Hindlimb muscle (tissue), 1 donor: ENCODE measurements around the gene NPR1. TPM values are rescaled to one million over a fixed set of nuclear protein-coding genes. Genes with fewer than 3 reads are reported as not detected.
"Not testable (repeated sequence)": the region's sequence is repeated elsewhere in the genome, so short reads cannot be mapped to it uniquely, and the experiment has no call there.

ENCODE experiments used
- DNase-seq: peaks from one replicate; pipeline ENCODE4 v3.0.0-alpha.2; 2013
- polyA plus RNA-seq: library from polyadenylated mRNA; unstranded; fragments of 120-200 nt; gene quantifications from one replicate; pipeline ENCODE4 v1.2.1, GENCODE V29; 2013; ENCODE audit not compliant: insufficient read length

The NPR1 gene
- polyA plus RNA-seq, 1 donor, result 17.2 TPM

DNA sequence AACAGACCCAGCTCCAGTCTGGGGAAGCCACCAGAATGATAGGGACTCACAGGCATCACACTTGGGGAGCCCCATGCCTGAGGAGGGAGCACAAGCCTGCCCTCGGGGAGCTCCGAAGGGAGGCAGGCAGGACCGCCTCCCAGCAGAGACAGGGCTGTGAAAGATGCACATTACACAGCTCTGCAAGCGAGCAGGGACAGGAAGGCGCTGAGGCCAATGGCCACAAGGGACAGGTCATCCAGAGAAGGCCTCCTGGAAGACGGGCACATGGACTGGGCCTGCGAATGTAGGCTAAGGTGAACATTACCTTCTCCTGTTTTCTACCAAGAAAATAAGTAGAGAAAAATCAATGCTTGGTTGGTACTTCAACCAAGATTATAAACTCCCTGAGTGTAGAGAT, 4.2 kb downstream of the NPR1 start:
- DNase-seq, result no peak

DNA sequence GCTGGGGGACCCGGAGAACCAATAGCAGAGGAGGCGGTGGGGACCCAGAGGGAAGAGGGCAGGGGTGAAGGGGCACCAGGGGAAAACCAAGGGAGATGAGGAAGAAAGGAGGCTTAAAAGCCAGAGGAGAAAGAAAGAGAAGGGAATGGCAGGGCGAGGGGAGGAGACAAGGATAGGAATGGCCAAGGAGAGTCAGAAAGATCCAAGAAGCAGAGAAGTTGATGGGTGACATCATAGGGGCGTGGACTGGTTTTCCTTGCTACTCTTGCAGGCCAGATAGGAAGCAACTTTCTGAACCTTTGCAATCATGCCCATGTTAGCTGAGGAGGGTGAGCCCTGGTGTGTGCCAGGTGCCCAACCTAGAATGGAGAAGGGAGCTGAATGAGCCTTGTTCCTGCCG, 5.4 kb downstream of the NPR1 start:
- DNase-seq, result no peak

DNA sequence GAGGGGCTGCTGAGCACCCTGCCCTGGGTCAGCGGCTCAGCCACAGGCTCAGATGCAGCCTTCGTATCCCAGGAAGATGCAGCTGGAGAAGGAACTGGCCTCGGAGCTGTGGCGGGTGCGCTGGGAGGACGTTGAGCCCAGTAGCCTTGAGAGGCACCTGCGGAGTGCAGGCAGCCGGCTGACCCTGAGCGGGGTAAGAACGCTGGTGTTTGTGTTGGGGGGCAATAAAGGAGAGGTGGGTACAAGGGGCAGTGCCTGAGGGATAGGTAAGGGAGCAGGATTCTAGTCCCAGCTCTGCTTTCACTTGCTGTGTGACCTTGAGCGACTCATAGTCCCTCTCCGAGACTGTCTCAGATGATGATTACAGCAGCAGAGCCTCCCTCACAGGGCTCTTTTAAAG, 6.4 kb downstream of the NPR1 start:
- DNase-seq, result no peak

DNA sequence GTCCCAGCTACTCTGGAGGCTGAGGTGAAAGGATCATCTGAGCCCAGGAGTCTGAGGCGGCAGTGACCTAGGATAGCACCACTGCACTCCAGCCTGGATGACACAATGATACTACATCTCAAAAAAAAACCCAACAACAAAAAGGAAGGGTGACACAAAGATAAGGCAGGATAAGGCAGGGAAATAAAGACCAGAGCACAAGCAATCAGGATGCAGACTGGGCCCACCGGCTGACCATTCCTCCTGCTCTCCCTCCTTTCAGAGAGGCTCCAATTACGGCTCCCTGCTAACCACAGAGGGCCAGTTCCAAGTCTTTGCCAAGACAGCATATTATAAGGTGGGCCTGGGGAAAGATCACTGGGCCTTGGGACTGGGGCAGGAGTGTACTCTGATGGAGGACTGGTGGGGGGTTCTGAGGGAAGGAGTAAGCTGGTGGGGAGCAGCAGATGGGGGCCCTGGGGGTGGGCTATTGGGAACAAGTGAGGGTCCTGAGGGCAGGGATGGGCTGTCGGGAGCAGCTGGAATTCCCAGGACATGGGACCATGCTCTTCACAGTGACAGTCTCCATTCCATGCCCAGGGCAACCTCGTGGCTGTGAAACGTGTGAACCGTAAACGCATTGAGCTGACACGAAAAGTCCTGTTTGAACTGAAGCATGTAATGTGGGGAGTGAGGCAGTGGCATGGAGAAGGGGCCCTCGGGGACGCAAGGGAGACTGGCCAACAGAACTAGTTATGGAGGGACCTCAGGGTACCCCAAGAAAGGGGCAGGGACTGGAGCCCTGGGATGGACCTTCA, 7.3 kb downstream of the NPR1 start:
- DNase-seq, result no peak

DNA sequence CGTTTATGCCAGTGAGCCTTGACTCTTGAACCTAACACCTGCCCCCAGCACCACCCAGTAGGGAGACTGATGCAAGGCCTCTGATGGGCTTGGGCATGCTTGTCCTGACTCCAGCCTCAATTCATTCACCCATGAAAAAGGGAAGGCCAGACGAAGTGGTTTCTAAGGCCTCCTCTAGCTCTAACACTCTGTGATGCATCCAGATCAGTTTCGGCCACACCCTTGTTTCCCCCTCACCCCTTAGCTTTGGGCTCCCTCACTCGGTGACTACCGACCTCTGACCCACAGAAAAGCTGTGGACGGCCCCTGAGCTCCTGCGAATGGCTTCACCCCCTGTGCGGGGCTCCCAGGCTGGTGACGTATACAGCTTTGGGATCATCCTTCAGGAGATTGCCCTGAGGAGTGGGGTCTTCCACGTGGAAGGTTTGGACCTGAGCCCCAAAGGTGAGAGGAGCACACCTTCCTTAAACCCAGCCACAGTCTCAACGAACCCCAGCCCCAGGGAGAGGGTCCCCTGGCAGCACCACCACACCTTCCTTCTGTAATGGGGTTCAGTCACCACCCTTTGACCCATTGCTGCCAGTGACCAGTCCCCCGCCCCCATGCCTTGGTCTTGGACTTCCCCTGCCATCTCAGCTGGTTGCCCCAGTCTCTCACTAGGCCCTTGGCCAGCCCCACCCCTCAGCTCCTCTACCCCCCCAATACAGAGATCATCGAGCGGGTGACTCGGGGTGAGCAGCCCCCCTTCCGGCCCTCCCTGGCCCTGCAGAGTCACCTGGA, 9.0 kb downstream of the NPR1 start:
- DNase-seq, result no peak

DNA sequence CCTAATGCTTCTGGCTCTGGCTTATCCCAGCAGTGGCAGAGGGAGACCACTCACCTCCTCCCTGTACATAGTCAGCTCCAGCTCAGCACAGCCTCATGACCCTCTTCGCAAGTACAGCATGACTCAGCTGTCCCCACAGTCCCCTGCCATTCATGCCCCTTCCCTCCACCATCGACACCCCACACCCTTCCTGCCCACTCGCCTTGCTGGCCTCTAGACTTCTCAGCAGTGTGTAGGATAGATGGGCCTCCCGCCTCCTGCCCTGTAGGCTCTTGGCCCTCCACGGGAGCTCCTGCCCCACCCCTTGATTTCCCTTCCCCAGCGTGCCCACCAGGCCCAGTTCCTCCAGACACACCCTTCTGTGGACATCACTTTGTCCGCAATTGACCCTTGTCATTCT, 9.8 kb downstream of the NPR1 start:
- no peak for DNase-seq

DNA sequence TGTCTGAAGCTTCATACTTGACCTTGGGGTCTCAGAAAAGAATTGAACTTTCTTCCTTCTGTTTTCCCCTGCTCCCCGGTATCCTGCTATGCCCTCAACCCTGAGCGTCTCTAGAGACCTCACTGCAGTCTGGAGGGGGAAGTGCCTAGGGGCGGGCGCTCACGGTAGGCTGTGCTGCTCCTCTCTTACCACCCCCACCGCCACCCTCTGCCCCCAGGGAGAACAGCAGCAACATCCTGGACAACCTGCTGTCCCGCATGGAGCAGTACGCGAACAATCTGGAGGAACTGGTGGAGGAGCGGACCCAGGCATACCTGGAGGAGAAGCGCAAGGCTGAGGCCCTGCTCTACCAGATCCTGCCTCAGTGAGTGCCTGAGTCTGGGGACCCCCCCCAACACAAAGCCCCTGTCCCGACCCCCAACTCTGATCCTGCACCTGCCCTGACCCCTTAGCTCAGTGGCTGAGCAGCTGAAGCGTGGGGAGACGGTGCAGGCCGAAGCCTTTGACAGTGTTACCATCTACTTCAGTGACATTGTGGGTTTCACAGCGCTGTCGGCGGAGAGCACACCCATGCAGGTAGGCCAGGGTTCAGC, 10.3 kb downstream of the NPR1 start:
- DNase-seq, result no peak

DNA sequence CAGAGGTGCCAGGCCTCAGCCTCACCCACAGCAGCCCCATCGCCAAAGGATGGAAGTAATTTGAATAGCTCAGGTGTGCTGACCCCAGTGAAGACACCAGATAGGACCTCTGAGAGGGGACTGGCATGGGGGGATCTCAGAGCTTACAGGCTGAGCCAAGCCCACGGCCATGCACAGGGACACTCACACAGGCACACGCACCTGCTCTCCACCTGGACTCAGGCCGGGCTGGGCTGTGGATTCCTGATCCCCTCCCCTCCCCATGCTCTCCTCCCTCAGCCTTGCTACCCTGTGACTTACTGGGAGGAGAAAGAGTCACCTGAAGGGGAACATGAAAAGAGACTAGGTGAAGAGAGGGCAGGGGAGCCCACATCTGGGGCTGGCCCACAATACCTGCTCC, 15.0 kb downstream of the NPR1 start:
- no peak for DNase-seq

DNA sequence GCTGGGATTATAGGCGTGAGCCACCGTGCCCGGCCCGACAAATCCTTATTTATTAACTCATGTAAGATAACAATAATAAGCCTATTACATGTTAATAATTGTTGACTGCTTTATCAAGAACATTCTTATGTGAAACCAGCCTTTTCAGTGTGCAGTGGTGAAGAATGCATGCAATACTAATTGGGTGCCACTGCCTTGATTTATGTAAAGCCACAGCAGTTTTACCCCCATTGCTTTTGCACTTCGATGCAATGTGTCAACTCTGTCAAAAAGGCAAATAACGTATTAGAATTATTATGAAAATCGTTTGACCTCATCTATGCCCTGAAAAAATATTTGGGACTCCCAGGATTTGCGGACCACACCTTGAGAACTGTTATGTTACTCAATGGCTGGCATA, 18.3 kb downstream of the NPR1 start:
- DNase-seq, result no peak

DNA sequence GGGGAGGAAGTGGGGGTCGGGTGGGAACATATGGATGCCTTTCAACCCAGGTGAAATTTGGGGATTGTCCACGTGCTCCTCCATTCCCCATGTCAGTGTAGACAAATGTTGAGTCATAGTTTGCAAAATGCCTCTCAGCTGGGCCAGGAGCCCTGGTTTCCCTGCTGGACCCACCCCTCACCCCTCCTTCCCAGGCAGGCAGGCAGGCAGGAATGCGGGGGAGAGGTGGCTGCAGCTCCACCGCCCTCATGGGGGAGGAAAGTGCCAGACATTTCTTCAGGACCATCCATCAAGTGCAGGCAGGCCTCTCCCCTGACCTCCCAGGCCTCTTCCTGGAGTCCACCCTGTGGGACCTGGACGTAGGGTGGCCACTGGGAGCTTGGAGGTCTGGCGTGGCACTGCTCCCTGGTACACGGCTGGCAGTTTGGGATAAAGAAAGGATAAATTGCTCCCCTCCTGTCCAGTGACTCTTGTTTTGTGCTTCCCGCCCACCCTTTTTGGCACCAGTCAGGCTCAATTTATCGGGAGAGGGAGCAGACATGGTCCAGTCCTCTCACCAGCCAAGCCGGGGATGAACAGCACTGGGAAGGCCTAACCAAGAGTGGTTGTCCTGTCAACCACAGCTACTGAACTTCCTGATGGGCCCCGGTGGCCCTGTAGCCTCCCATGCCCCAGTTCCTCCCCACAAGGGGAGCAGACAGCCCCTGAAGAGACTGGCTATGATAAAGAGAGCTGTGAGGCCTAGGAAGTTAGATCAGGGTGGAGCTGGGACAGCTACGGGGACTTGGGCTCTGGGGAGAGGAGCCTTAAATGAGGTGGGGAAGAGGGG, 18.9 kb downstream of the NPR1 start:
- peak; percentile 10 for DNase-seq

DNA sequence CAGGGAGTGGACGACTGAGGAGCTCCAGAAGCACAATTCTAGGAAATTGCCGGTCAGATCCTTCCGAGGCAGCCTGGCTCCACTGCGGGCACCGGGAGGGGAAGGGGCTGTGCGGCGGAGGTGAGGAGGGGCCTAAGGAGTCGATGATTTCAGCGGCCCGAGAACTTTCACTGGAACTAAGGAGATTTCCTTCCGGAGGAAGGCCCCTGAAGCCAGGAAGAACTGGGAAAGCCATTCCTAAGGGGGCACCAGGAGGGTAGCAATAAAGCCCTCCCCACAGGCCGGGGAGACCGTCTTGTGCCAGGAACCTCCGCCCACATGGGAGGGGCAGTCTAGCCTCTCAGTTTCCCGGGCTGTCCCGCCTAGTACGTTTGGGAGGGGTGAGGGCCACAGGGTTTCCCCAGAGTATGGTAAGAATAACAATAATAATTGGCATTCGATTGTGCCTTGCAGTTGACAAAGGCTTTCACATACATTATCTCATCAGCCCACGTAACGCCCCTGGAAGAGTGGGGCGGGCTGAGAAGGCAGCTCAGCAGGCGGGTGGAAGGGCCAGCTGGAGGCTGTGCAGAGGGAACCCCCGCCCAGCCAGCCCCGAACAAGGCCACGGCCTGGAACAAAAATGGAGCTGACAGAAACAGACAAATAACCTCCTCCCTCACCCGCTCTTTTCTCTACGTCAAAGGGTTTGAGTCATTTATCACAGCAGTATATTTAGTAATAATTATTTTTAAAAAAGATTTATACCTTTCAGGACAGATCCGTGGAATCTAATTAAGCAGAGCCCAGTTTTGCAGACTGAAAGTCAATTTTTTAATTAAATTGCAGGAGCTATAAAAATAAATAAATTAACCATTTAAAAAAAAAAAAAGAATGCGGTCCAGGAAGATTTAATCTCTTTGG, 19.8 kb downstream of the NPR1 start:
- DNase-seq, result peak; percentile 32

DNA sequence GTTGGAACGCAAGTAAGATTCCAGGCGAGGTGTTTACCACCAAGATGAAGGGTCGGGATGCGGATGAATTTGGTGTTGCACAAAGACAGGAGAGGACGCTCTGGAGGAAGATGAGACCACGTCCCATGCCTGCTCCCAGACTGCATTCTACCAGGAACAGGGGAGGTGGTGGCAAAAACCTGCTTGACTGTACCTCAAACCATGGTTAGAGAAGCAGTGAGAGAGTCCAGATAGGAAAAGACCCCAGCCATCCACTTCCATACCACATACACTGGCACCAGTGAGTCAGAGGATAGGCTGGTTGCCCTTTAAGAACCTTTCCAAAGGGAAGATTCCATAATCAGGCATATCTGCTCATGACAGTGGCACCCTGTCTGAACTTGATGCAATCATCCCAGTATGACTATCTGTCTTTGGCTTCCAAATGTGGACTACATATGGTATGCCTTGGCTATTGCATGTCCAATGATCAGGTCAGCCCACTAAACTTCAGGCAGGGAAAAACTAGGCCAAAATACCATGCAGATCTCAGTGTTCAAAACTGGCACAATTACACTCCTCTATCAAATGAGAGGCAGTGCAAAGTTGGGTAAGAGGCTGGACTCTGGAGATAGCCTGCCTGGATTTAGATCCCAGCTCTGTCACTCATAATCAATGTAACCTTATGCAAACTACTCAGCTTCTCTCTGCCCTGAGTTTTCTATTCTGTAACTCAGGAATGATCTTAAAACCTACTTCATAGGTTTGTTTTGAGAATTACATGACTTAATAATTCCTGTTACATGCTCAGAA, 20.6 kb downstream of the NPR1 start:
- no peak for DNase-seq

DNA sequence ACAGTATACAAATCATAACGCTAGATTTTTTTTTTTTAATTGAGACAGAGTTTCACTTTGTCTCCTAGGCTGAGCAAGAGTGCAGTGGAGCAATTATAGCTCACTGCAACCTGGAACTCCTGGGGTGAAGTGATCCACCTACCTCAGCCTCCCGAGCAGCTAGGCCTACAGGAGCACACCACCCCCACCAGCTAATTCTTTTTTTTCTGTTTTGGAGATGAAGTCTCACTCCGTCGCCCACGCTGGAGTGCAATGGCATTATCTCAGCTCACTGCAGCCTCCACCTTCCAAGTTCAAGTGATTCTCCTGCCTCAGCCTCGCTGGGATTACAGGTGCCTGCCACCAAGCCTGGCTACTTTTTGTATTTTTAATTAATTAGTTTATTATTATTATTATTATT, 21.3 kb downstream of the NPR1 start:
- no peak for DNase-seq

DNA sequence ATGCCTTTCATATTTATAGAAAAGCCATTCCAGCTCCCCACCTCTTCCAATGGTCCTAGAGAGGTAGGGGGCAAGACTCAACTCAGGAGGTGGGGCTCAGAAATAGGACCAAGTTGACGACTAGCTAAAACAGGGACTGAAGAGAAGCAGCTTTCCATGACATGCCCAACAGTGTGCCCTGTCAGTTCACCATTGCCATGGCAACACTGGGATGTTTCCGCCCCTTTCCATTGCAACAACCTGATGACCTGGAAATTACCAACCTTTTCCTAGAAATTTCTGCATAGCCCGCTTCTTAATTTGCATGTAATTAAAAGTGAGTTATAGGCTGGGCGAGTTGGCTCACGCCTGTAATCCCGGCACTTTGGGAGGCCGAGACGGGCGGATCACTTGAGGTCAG, 27.0 kb downstream of the NPR1 start:
- DNase-seq, result no peak

DNA sequence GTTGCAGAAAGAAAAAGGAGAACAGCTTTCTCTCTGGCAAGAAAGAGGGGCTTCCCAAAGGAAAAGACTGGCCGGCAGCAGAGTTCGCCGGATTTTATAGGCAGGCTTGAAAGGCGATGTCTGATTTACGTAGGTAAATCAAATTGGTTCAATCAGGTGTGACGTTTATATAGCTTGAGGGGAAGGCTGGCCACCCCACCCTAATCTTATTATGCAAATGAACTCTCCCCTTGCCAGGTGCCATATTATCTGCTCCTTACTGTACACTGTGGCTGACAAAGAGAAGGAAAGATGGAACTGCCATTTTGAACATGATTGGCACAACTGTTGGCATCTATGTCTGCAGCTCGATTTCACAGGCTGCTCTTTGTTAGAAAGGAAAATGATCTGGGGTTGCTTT, 32.5 kb downstream of the NPR1 start:
- DNase-seq, result no peak

DNA sequence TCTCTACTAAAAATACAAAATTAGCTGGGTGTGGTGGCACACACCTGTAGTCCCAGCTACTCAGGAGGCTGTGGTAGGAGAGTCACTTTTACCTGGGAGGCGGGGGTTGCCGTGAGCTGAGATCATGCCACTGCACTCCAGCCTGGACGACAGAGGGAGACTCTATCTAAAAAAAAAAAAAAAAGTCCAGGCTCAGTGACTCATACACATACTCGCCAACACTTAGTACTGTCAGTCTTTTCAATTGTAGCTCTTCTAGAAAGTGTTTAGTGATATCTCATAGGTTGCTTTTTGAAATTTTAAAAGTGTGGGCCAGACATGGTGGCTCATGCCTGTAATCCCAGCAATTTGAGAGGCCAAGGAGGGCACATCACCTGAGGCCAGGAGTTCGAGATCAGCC, 37.7 kb downstream of the NPR1 start:
- not testable (repeated sequence) for DNase-seq

DNA sequence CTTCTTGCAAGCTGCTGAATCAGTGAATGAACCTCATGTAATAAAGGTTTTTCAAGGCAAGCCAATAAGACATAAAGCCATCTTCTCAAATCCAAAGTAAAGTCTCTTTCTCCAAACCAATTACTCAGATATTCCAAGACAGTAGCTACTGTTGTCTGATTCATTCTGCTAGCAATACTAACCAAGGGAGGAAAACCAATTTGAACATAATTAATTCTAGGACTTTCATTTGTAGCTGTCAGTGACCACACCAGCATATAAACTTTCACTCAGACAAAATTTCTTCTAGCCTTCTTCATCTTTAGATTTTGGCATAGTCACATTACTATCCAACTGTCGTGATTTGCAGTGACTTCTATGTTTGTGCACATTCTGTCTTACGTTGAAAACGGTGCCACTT, 38.8 kb downstream of the NPR1 start:
- no peak for DNase-seq

DNA sequence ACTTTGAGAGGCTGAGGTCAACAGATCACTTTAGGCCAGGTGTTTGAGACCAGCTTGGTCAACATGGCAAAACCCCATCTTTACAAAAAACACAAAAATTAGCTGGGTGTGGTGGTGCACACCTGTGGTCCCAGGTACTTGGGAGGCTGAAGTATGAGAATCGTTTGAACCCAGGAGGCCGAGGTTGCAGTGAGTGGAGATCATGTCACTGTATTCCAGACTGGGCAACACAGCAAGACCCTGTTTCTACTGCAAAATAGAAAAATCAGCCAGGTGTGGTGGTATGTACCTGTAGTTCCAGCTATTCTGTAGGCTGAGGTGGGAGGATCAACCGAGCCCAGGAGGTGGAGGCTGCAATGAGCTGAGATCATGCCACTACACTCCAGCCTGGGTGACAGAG, 45.2 kb downstream of the NPR1 start:
- no peak for DNase-seq

DNA sequence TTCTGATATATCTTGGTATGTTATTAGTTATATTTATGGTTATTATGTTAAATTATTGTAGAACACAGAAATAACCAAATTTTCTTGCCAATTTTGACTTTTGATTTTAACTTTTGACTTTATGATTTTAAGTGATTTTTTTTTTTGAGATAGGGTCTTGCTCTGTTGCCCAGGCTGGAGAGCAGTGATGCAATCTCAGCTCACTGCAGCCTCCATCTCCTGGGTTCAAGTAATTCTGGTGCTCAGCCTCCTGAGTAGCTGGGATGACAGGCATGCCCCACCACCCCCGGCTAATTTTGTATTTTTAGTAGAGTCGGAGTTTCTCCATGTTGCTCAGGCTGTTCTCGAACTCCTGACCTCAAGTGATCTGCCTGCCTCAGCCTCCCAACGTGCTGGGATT, 46.1 kb downstream of the NPR1 start:
- DNase-seq, result not testable (repeated sequence)

DNA sequence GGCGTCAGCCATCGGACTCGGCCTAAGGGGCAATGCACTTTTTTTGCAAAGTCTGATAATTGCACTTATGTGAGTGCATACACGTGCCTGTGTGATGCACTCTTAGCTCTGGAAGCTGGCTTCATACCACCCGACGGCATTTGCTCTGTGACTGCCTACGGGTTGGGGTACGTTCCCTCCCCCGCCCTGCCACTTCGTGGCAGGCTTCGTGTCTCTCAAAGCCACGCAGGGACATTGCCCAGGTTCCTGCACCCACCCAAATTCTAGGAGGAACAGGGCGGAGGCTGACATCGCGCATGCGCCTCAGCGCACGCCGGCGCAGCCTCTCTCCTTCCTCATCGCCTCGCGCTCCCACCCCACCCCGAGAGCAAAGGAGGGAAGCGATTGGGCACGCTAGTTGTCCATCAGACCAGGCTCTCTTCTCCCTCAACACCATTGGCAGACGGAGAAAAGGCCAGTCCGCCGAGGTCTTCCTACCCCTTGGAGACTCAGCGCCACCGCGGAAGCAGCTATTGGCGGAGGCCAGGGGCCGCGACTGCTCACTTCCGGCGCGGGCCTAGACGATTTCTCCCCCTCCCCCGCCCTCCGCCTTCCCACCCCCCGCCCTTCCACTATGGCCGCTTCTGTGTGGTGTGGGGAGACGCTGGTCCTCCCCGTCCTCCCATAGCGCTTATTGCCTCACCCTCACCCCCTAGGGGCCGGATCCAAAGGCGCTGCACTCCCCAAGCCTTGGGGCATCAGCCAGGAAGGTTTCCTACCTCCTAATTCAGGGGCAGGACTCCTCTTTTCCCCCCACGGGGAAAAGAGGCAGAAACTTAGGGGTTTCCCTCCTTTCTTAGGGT, 49.2 kb downstream of the NPR1 start, which contains the start of gene INTS3:
Gene INTS3, plus strand, starts transcription at position 588 of the 842 bp plus-strand sequence. CDS start 585 bp downstream, outside the sequence.
- DNase-seq, result peak; percentile 100
